Testis (tissue), 2 donors: ENCODE measurements around the gene ATP11C.

Experiments
- POLR2A ChIP-seq: fragments of 450-650 bp; IDR thresholded peaks from one replicate; pipeline ENCODE4 v1.6.1; 2017; ENCODE audit warnings: antibody characterized with exemption, mild to moderate bottlenecking, moderate library complexity
- TF ChIP-seq, protein P1 (sequence below), 3 experiments: fragments of 450-650 bp in 2 of 3; fragments of 200-600 bp in 1 of 3; sonication (generic) in 1 of 3; IDR thresholded peaks; one replicate each; pipeline ENCODE4 v1.5.1; 2016 to 2019; ENCODE audit warnings: antibody characterized with exemption in 3 of 3, mild to moderate bottlenecking in 2 of 3, moderate library complexity in 1 of 3

DNA sequence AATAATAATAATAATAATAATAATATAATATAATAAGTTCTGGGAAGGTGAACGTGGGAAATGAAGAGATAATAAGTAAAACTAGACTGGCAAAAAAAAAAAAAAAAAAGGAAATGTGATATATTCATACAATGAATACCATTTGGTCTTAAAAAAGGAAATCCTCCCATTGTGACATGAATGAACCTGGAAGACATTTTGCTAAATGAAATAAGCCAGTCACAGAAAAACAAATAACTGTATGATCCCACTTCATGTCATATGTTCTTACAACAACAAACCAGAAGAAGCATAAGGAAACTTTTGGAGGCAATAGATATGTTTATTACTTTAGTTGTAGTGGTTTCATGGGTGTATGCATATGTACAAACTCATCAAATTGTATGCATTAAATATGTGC, 63.1 kb downstream of the ATP11C start:
- TF ChIP-seq, protein P1, sequence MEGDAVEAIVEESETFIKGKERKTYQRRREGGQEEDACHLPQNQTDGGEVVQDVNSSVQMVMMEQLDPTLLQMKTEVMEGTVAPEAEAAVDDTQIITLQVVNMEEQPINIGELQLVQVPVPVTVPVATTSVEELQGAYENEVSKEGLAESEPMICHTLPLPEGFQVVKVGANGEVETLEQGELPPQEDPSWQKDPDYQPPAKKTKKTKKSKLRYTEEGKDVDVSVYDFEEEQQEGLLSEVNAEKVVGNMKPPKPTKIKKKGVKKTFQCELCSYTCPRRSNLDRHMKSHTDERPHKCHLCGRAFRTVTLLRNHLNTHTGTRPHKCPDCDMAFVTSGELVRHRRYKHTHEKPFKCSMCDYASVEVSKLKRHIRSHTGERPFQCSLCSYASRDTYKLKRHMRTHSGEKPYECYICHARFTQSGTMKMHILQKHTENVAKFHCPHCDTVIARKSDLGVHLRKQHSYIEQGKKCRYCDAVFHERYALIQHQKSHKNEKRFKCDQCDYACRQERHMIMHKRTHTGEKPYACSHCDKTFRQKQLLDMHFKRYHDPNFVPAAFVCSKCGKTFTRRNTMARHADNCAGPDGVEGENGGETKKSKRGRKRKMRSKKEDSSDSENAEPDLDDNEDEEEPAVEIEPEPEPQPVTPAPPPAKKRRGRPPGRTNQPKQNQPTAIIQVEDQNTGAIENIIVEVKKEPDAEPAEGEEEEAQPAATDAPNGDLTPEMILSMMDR (IDR thresholded peaks at IDR 0.05): no peak
- no peak for TF ChIP-seq POLR2A
